ENCODE data around the gene NEK2.

GRCh38 chr1:211698161-211699026 lies 23.0 kb upstream of the NEK2 start:
- peak; percentile 99 for TF ChIP-seq CTCF (CRISPR knock-in tag; IDR thresholded peaks at IDR 0.05)
- TF ChIP-seq DPF2 (CRISPR knock-in tag; IDR thresholded peaks at IDR 0.05; ENCODE audit: borderline replicate concordance, low read depth): no peak
- TF ChIP-seq MTA3 (CRISPR knock-in tag; IDR thresholded peaks at IDR 0.05): no peak
- TF ChIP-seq ATF2 (CRISPR knock-in tag; IDR thresholded peaks at IDR 0.05): 0 out of 2 replicates have a peak, but pooled peaks have one; percentile 20
- TF ChIP-seq MAX (IDR thresholded peaks at IDR 0.05): peak; percentile 42; the same call in 1 of the 2 replicates
- TF ChIP-seq GABPA (IDR thresholded peaks at IDR 0.05; ENCODE audit: low read depth, low read length): no peak
- no peak for TF ChIP-seq GABPA (CRISPR knock-in tag; IDR thresholded peaks at IDR 0.05; ENCODE audit: low read depth)
- TF ChIP-seq POLR2A (IDR thresholded peaks at IDR 0.05; ENCODE audit: insufficient read depth in 1 of 2, low read depth in 2 of 2, low read length in 2 of 2): no peak

Data from HepG2 (cell line).